Natural killer cell (primary cell): ENCODE data around the gene MAPKAP1. TPM values are rescaled to one million over a fixed set of nuclear protein-coding genes. Genes with fewer than 3 reads are reported as not detected.
"Not testable (repeated sequence)": the region's sequence is repeated elsewhere in the genome, so short reads cannot be mapped to it uniquely, and the experiment has no call there.

ENCODE experiments used
- ATAC-seq, 3 donors: fragments of 150-1000 bp in 2 of 3; fragments of 200-7000 bp in 1 of 3; cut with Tn5 transposase; 1 replicate in 1 of 3; 2 replicates in 2 of 3; pipeline ENCODE4 v1.10.0; 2021; ENCODE audit warnings: mild to moderate bottlenecking in 2 of 3, moderate library complexity in 2 of 3
- DNase-seq, 2 donors: peaks; one replicate each; pipeline versions ENCODE4 v3.0.0 to v3.0.0-alpha.2; 2013 to 2021; ENCODE audit warnings: mixed read lengths in 1 of 2
- H3K27ac ChIP-seq: one replicate; pipeline ENCODE4 v1.5.1; 2013; ENCODE audit warnings: mild to moderate bottlenecking, low read length
- H3K27me3 ChIP-seq: one replicate; pipeline ENCODE4 v1.6.1; 2013; ENCODE audit warnings: low read length; ENCODE audit not compliant: control insufficient read depth, insufficient read depth
- H3K36me3 ChIP-seq: one replicate; pipeline ENCODE4 v1.6.1; 2013; ENCODE audit warnings: low read length; ENCODE audit not compliant: control insufficient read depth, insufficient read depth
- H3K4me1 ChIP-seq: one replicate; pipeline ENCODE4 v1.6.1; 2013; ENCODE audit warnings: low read length; ENCODE audit not compliant: control insufficient read depth, insufficient read depth
- H3K4me3 ChIP-seq: one replicate; pipeline ENCODE4 v1.5.1; 2013; ENCODE audit warnings: low read length
- H3K9me3 ChIP-seq: one replicate; pipeline ENCODE4 v1.6.1; 2013; ENCODE audit warnings: low read length; ENCODE audit not compliant: control insufficient read depth, insufficient read depth
- H3K27ac Mint-ChIP-seq, 2 donors: one replicate each; pipeline ENCODE4 v1.8.0; 2022; ENCODE audit warnings: mild to moderate bottlenecking in 2 of 2, mixed read lengths in 2 of 2, moderate library complexity in 1 of 2
- H3K27me3 Mint-ChIP-seq, 2 donors: one replicate each; pipeline ENCODE4 v1.8.0; 2022; ENCODE audit warnings: low read depth in 2 of 2, mixed read lengths in 2 of 2
- H3K36me3 Mint-ChIP-seq: one replicate; pipeline ENCODE4 v1.8.0; 2022; ENCODE audit warnings: mixed read lengths
- H3K4me1 Mint-ChIP-seq, 2 donors: one replicate each; pipeline ENCODE4 v1.8.0; 2022; ENCODE audit warnings: mixed read lengths in 2 of 2
- H3K4me3 Mint-ChIP-seq: one replicate; pipeline ENCODE4 v1.8.0; 2022; ENCODE audit warnings: mild to moderate bottlenecking, moderate library complexity, mixed read lengths
- H3K9me3 Mint-ChIP-seq, 2 donors: one replicate each; pipeline ENCODE4 v1.8.0; 2022; ENCODE audit warnings: mixed read lengths in 2 of 2
- CTCF ChIP-seq: fragments of 200-600 bp; IDR thresholded peaks from one replicate; pipeline ENCODE4 v1.8.0; 2022; ENCODE audit warnings: antibody characterized with exemption
- WGBS: methylation state at CpG from one replicate; pipeline ENCODE4 v1.1.7; 2013; ENCODE audit warnings: missing lambda C conversion rate; ENCODE audit not compliant: insufficient coverage; 5-methylcytosine and 5-hydroxymethylcytosine counted together
- intact Hi-C: fragments of 100-400 bp; cut with micrococcal nuclease; formaldehyde crosslinking; loops from one replicate; pipeline ENCODE4 v1.14.2; 2022
- total RNA-seq, 4 donors: library from RNA; stranded (reverse); fragments of 120-200 nt in 1 of 4; gene quantifications; one replicate each; pipeline versions ENCODE4 v1.2.3 to v1.2.4, GENCODE V29; 2013 to 2022

MAPKAP1 gene
- total RNA-seq, 3 donors from 2014 or later (not counting 1 experiment from before 2014, with no cell fraction given) = 51.1 to 73.0 (median 58.8) TPM

DNA sequence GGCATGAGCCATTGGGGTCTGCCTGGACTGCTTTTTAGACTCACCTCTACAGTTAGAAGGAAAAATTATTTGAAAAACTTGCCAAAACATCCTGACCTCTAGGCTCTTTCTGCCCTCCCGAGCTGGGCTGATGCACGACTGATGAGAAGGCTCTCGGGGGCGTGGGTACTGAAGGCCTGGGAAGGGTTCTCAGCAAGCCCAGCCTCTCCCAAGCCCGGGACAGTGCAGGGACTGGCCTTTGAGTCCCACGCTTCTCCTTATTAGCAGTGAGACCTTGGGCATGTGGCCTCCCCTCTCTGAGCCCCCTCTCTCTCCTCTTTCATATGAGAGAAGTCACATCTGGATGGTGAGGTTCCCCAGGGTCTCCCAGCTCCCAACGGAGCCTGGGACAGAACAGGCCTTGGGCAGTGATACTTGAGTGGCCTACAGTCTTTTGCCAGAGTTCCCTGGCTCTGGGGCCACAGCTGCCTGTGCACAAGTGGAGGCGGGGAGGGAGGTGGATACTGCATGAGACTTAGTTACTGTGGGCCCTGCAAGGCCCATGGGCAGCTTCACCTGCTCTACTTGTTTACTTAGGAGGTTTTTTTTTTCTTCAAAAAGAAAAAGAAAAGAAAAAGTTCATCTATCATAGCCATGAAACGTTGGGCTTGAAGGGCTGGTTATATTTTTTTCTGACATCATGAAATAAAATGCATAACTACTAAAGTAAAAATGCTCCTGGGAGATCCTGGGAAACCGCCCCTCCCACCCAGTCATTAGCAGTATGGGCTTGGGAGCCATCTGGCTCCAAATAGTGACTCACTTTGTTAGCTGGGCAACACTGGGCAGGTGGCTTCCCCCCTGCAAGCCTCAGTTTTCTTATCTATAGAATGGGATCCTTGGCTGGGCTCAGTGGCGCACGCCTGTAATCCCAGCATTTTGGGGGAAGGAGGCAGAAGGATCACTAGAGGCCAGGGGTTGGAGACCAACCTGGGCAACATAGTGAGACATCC, 306.0 kb downstream of the MAPKAP1 start:
- H3K4me3 Mint-ChIP-seq = no peak overlapping the region
- ATAC-seq (no peak), DNase-seq (no peak)
- Histone ChIP-seq H3K36me3 (no peaks in the 10 kb centered on the region), H3K9me3 (no peaks in the 10 kb centered on the region), H3K4me1 (no peaks in the 10 kb centered on the region), H3K27me3 (no peaks in the 10 kb centered on the region), H3K4me3 (no peak overlapping the region), H3K27ac (no peak overlapping the region)
- no peak for TF ChIP-seq CTCF
- H3K36me3 Mint-ChIP-seq = no peaks in the 10 kb centered on the region
- no peaks in the 10 kb centered on the region for H3K9me3 Mint-ChIP-seq
- H3K4me1 Mint-ChIP-seq = no peaks in the 10 kb centered on the region
- H3K27ac Mint-ChIP-seq = no peak overlapping the region
- intact Hi-C loops = no loop called here
- WGBS = 87% methylated on average over 11 of the region's 12 CpGs
- H3K27me3 Mint-ChIP-seq = no peaks in the 10 kb centered on the region

DNA sequence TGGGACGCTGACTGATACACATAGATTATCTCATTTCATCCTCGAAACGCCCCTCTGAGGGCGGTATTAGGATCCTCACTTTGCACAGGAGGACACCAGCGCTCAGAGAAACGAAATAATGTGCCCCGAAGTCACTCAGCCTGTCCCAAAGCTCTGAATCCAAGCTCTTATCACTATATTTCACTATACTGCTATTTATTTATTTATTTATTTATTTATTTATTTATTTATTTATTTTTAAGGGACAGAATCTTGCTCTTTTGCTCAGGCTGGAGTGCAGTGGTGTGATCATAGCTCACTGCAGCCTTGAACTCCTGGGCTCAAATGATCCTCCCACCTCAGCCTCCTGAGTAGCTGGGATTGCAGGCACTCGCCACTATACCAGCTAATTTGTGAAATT, 306.8 kb downstream of the MAPKAP1 start:
- H3K9me3 Mint-ChIP-seq, H3K27me3 Mint-ChIP-seq, intact Hi-C loops, H3K4me1 Mint-ChIP-seq, H3K9me3 ChIP-seq, H3K4me3 Mint-ChIP-seq, H3K27me3 ChIP-seq, DNase-seq, H3K27ac Mint-ChIP-seq, H3K36me3 Mint-ChIP-seq, H3K4me1 ChIP-seq, H3K27ac ChIP-seq, H3K36me3 ChIP-seq, ATAC-seq, H3K4me3 ChIP-seq: not testable (repeated sequence)
- 95% methylated on average over 7 of the region's 8 CpGs for WGBS

GRCh38 chr9:125399666-125400065, 307.3 kb downstream of the MAPKAP1 start:
- no peak overlapping the region for H3K27ac Mint-ChIP-seq
- no peak for ATAC-seq
- Histone ChIP-seq H3K27ac (no peak overlapping the region), H3K4me1 (no peaks in the 10 kb centered on the region), H3K4me3 (no peak overlapping the region), H3K36me3 (no peaks in the 10 kb centered on the region), H3K9me3 (no peaks in the 10 kb centered on the region), H3K27me3 (no peaks in the 10 kb centered on the region)
- no peak for DNase-seq
- 95% methylated on average over 20 of the region's 20 CpGs for WGBS
- no peaks in the 10 kb centered on the region for H3K9me3 Mint-ChIP-seq
- H3K4me3 Mint-ChIP-seq = no peak overlapping the region
- intact Hi-C loops = no loop called here
- no peaks in the 10 kb centered on the region for H3K4me1 Mint-ChIP-seq
- TF ChIP-seq CTCF = no peak
- H3K27me3 Mint-ChIP-seq = no peaks in the 10 kb centered on the region
- no peaks in the 10 kb centered on the region for H3K36me3 Mint-ChIP-seq

DNA sequence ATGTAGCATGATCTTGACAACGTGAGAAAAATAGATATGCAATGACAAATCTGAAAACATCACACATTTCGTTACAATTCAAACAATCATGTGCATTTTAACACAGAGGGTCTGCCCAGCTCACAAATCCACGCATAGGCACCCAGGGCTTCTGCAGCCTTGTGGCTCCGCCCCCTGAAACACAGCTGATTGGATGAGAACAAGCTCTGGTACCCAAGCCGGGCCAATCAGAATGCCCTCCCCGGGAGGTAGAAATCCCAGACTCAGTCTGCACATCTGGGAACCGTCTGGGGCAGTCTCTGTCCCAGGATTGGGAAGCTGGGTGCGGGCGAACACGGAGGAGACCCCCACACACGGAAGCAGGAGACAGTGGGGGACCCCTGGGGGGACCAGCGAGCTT, 307.8 kb downstream of the MAPKAP1 start:
- no peaks in the 10 kb centered on the region for H3K4me1 ChIP-seq
- Mint-ChIP-seq H3K9me3 (no peaks in the 10 kb centered on the region), H3K4me1 (no peaks in the 10 kb centered on the region), H3K4me3 (no peak overlapping the region), H3K36me3 (no peaks in the 10 kb centered on the region), H3K27me3 (no peaks in the 10 kb centered on the region), H3K27ac (no peak overlapping the region)
- ATAC-seq (no peak), DNase-seq (no peak)
- 92% methylated on average over 12 of the region's 12 CpGs for WGBS
- intact Hi-C loops = no loop called here
- no peaks in the 10 kb centered on the region for H3K9me3 ChIP-seq
- H3K27me3 ChIP-seq = no peaks in the 10 kb centered on the region
- H3K36me3 ChIP-seq = no peaks in the 10 kb centered on the region
- TF ChIP-seq CTCF = no peak
- H3K27ac ChIP-seq = no peak overlapping the region
- no peak overlapping the region for H3K4me3 ChIP-seq
